Measurements from ENCODE around the gene AZIN2.
"Not testable (repeated sequence)": the region's sequence is repeated elsewhere in the genome, so short reads cannot be mapped to it uniquely, and the experiment has no call there.

The AZIN2 gene

DNA sequence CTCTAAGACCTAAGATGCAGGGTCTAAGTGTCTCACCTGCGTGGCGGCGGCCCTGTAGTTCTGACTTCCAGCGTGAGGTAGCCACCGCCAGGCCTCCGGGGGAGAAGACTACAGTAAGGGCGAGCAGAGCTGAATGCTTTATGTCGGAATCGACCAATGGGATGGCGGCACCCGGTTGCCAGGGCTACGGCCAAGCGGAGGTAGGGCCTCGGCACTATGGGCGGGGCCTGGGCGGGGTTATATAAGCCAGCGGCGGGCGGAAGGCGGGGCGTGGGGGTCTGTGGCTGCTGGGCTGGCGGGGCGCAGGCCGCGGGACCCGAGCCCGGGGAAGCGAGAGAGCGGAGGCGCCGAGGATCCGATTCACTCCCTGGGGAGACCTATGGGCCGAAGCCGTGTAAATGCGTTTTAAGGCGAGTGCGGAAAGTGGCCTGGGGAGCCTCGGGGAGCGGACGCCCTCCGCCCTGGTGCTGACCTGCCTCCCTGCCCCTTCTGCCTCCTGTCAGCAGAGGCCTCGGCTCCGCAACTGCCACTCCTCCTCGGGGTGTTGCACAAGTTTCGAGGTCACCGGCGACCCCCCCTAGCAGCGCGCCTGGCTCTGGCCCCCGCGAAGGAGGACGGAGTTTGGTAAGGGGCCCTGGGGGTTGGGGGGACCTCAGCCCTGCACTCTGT is at the start of gene AZIN2:
Gene AZIN2 (plus strand): TSS at position 269 of the 669 bp plus-strand sequence. CDS start 1,097 bp downstream, outside the sequence.
- DNase-seq, result peak; percentile 87

DNA sequence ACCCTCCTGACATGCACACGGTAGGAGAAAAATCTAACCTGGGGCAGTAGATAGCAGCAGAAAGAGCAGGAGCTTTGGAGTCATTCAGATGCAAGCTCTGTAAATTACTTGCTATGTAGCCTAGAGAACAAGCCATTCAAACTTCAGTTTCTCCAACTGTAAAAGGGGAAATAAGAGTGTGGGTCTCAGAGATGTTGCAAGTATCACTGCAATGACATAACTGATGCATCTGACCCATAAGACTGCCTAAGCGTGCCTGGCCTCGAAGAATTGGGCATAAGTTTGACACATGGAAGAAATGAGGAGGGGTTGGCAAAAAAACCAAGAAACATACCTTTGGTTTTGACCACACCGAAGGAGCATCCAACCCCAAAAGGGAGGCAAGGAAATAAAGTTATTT is 49.4 kb upstream of the AZIN2 start:
- no peak for DNase-seq

DNA sequence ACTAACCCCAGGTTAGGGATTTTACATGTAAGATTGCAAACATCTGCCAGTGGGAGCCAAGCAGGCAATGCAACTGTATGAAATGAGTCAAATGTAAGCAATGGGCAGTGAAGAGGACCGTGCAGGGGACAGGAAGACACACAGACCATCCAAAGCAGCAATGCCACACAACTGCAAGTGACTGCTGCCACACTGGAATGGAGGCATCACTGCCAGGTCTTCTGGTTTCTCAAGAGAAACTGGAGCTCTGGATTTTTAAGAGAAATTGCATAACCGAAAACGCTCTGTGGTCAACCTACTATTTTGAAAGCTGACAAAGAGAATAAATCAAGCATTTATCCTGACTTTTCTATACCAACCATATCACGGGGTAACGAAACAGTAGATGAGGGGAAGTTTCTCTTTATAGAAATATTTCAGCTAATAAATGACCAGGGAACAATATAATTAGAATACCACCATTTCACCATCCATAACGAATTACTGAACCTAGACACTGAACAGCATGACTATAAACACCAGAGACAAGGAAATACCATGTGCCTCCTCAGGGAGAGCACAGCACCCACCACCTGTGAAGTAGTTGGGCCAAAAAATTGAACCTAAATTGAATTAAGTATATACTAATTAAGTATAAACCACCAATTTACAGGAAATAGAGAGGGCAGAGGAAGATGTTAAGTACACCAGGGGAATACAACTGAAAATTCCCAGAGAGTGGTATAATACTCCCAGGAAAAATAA is 48.7 kb upstream of the AZIN2 start:
- DNase-seq, result no peak

DNA sequence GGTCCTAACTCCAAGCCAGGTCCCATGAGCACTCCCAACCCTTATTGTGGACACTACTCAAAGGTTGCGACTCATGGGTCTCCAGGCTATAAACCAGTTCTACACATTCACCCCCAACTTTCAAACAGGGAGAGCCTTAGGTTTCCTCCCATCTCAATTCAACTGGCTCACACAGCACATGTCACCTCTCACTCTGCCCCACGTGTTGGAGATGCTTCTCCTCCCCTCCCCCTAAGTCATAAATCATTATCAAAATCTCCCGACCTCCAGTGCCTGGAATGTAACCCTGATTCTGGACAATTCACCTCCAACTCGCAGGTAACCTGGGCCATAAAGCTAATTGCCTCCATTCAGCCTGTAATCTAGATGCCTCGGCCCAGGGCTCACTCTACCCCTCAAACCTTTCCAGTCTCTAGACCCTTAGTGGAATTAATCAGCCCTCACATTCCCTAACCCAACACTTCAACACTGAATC is 44.9 kb upstream of the AZIN2 start:
- no peak for DNase-seq

DNA sequence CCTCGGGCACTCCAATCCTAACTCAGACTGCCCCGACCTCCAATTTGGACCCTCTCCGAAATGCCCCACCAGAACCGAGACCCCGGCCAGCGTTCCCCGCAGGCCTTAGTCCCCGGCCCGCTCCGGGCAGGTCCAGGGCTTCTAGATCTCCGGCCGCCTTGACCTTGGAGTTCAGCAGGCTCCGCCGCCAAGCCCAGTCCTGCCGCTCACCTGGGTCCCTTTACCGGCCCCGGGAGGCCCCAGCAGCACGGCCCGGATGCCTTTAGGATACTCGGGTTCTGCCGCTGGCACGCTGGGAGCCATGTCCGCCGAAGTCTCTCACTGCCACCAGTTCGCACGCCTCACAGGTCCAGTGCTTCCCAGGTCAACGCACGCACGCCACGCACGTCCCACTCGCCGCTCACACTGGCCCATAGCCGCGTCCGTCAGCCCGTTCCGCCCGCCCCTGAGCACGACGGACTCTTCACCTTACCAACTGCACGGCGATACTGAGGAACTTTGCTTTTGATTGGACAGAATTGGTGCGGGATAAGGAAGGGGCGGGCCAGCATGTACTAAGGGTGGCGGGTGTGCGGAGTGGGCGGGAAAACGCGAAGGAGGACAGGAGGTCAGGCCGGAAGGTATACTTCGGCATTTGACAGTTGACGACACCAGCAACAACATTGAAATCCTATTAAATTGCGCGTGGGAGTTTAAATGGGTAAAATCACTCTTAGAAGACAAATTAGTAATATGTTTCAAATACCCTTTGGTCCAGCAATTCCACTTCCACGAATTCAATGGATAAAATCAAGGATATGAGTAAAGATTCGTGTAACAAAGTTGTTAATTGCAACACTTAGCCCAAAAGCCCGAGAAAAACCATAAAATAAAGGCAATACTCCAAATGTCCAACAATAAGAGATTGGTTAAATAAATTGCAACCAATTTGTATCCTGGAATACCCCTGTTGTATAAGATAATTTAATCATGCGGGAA is 44.1 kb upstream of the AZIN2 start, which contains the start of gene AK2:
Gene AK2 (minus strand): TSS at position 358 of the 978 bp plus-strand sequence. CDS start 55 bp downstream, at position 303.
- peak; percentile 95 for DNase-seq

DNA sequence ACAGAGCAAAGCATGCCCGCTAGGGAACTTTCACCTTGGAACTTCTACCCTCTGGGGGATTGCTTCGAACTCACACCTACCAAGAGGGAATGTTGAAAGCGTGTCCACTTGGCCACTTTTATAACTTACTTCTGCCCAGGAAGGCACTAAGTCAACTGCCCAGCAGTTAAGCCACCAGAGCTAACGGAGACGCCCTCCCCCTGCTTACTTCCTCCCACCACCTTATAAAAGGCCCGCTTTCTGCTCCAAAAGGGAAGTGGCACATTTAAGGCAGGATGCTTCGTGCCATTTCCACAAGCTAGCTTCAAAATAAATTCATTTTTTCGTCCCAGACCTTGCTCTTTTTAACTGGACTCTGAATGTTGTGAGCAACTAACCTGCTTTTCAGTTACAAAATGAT is 41.1 kb upstream of the AZIN2 start:
- no peak for DNase-seq

DNA sequence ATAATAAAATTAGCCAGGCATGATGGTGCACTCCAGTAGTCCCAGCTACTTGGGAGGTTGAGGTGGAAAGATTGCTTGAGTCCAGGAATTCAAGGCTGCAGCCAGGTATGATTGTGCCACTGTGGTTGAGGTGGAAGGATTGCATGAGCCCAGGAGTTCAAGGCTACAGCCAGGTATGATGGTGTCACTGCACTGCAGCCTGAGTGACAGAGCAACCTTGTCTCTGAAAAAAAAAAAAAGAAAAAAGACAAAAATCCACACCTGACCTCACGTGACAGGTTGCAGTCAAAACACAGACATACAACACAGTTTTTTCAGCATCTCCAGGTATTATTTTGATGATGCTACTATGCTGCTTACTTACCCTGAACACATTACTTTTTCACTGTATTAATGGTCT is 39.9 kb upstream of the AZIN2 start:
- DNase-seq, result no peak

DNA sequence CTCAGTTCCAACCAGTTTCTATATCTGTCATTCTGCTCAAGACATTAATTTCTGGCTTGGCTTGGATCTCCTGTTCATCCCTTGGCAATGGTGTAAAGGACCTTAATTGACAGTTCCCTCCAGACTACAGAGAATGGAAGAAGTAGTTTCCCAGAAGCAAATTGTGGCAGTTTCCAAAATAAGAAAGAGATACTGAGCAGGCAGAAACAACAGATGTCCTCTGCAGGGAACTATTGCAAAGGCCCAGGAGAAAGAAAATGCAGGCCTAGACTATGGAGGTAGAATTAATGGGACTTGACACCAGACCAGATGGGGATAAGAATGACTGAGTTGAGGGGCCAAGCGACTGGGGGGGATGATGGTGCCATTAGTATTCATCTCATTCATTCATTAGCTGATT is 38.1 kb upstream of the AZIN2 start:
- DNase-seq, result no peak

DNA sequence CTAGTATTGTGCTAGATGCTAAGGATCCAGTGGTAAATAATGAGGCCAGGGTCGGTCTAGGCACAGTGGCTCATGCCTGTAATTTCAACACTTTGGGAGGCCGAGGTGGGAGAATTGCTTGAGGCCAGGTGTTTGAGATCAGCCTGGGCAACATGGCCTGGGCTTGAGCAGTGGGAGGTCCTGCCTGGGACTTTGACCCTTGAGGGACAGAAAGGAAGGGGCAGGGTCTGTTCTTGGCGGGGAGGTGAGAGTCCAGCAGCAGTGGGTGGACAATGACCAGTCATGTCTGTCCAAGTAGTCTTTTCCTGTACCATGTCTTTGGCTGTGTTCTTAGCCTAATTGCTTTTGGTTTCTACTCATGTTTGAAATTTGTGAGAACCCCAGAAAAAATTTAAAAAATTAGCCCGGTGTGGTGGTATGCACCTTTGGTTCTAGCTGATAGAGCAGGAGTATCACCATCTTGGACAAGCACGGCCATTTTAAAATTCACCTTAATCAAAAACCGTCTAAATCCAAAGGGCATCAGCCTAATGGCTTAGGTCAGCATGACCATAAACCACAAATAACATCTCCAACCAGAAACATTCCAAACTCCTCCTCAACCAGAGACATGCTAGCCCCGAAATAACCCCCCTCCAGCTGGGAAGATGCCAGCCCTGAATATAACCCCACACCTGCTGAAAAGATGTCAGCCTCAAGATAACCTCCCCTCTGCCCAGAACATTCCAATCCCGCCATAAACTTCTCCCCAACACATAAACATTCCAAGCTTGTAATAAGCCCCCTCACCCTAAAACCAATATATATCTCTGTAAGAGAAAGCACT is 37.5 kb upstream of the AZIN2 start:
- DNase-seq, result no peak

DNA sequence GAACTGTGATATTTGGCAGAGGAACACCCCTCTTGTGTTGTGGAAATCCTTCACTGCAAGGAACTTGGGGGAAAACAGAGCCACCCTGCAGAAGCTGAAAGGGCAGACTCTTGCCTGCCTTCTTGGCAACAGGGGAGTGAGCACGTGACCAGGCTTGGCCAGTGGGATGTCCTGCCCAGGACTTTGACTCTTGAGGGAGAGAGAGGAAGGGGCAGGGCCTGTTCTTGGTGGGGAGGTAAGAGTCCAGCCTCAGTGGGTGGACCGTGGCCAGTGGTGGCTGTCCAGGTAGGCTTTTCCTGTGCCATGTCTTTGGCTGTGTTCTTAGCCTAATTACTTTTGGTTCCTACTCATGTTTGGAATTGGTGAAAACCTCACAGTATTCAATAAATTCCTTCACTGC is 35.7 kb upstream of the AZIN2 start:
- DNase-seq, result no peak

DNA sequence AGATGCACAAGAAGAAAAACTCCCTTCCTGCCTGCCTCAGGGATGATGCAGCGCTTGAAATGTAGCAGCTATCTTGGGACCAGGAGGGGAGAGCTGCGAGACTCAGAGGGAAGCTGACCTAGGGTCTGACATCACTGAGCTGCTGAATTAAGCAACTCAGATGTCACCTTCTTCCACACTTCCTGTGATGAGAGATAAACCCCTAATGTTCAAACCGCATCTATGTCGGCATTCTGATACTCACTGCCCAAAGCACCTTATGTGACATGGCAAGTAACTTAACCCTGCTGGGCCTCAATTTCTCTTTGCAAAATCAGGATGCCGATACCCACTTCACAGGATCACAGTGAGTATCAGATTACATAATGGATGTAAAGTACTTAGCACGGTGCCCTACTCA is 35.1 kb upstream of the AZIN2 start:
- DNase-seq, result no peak

DNA sequence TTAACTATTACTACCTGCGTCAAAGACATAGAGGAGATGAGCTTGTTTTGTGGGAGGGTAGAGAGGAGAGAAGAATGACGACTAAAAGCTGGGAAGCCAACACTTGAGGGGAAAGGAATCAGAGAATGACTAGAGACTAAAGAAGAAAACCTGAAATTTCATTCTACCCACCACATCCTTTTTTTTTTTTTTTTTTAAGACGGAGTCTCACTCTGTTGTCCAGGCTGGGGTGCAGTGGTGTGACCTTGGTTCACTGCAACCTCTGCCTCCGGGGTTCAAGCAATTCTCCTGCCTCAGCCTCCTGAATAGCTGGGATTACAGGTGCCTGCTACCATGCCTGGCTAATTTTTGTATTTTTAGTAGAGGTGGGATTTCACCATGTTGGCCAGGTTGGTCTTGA is 34.7 kb upstream of the AZIN2 start:
- DNase-seq, result not testable (repeated sequence)

DNA sequence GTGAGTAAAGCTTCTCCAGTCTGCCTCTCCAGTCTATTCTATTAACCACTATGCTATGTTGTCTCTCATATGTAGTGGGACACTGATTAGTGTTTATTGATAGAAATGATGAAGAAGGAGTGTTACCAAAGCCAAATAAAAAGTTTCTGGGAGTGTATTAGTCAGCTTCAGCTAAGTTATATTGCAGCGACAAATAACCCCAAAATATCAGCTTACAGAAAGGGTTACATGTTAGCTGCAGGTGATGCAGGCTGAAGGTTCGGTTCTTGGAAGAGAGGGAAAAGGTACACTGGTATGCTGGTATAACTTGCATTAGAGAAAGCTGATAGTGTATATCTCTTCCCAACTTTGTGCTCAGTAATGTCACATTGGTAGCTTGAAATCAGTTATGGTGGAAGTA is 33.7 kb upstream of the AZIN2 start:
- DNase-seq, result no peak

DNA sequence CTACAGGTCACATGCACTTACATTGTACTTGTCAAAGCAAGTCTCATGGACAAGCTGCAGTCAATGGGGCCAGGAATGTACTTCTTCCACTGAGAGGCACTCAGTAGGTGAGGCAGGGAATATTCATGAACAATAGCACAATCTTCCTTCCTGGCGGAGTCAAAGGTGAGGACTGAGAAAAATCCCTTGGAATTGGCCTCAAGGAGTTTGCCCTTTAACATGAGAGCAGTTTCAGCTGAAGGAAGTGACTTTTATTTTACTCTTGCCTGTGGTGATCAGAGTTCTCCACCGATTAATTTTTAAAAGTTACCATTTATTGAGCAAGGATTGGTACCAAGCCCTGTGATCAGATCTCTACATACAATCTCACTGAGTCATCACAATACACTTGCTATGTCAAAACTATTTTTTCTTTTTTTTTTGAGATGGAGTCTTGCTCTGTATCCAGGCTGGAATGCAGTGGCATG is 33.1 kb upstream of the AZIN2 start:
- no peak for DNase-seq

DNA sequence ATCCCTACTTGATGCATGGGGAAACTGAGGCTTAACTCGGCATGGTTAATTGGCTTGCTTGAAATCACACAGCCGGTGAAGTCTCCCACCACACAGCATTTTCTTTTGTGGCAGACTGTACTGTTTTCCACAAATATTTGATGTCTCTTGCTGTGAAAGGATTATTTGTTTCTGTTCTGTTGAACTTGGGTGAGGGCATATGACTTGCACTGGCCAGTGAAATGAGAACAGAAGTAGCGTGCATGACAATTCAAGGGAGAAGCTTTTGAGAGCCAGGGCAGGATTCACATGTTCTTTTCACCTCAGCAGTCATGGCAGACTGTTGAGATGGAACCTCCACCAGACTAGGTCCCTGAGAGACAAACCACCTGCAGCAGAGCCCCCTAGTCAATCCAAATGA is 32.5 kb upstream of the AZIN2 start:
- no peak for DNase-seq

DNA sequence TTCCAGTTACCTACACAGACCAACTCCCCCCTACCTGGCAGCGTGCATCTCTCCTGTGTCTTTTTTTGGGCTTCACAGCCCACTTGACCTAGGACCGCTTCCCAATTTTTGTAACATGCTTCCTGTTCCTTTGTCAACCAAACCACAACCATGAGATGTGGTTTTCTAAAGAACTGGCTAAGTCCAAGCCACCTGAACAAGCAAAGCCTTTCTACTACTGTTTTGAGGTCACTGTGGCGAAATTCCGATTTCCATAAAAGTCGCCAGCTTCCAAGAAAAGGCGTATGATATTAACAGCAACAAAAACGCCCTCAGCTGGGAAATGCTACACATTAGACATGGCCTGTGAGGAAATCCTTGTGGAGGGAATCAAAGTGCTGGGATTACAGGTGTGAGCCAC is 31.6 kb upstream of the AZIN2 start:
- no peak for DNase-seq

DNA sequence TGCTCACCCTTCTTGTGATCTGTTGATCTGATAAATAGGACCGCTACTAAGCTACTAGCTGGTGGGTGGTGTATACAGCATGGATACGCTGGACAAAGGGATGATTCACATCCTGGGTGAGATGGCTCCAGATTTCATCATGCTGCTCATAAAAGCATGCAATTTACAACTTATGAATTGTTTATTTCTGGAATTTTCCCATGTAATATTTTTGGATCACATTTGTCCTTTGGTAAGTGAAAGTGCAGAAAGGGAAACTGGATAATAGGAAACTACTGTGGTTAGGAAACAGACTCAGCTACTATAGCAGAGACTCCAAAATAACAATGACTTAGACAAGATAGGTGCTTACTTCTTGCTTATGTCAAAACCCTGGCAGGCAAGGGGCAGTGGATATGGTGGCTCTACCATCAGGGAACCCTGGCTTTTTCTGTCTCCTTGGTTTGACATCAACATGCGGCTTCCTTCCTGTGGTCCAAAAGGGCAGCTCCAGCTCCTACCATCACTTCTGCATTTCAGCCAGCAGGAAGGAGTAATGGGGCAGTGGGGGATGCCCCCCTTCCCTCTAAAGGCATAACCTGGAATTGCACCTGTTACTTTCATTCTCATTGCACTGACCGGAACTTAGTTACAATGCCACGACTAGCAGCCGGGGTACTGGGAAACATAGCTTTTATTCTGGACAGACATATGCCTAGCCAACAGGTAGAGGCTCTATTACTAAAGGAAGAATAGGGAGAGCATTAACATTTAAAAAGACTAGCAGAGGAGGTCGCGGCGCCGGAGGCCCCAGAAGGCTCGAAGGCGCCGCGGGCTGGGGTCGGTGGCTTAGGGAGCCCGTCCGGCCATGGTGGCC is 30.5 kb upstream of the AZIN2 start:
- peak; percentile 66 for DNase-seq

DNA sequence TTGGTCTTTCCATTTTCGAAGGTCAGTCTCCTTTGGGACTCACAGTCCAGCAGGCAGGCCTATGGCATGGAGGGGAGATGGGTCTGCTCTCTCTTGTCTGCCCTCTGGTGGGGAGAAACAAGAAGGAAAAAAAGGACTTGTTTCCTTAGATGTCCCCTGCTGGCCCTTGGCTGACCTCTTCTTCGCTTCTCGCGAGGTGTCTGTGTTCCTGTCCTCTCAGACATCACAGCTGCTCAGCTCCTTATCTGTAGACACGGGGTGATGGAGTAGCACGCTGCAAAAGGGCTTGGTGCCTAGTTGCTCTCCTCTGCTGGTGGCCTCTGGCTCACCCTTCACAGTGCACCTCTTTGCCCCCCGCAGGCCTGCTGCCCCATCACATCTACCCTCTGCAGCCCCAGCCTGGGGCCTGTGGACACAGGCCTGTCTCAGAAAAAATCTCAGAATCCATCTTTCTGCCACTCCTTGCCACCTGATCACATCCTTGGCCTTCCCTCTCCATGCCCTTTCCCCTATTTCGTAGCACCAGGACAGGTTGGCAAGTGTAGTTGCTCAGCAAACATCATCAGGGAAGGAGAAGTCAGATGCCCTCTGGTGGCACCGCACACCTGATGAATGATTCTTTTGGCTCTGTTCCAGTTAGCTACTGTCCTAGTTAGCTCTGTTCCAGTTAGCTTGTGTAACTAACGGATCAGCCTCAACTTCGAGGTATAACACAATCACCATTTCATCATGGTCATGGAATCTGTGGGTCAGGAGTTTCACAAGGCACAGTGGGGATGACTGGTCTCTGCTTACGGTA is 25.5 kb upstream of the AZIN2 start:
- DNase-seq, result peak; percentile 54

DNA sequence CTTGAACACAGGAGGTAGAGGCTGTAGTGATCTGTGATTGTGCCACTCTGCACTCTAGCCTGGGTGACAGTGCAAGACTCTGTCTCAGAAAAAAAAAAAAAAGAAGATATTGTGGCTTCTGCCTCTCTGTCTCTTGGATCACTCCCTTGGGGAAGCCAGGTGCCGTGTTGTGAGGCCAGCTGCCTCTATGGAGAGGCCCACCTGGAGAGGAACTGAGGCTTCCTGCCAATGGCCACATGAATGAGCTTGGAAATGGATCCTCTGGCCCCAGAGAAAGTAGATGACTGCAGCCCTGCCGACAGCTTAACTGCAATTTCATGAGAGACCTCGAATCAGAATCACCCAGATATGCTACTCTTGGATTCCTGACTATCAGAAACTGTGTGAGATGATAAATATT is 24.5 kb upstream of the AZIN2 start:
- DNase-seq, result no peak

DNA sequence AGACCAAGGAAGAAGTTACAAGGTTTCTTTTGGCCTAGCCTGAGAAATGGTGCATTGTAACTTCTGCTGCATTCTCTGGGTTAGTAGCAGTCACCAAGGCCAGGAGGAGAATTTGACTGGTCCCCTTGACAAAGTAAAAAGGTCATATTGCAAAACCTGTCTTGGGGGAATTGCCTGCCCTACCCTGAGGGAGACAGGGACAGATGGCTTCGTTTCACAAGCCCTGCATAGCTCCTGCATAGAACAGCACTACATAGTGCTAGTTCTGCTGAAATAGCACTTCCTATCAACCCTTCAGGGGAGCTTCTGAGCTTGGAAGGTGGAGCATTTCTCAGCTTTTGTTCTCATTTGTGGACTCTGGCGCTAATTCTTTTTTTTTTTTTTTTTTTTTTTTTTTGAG is 23.9 kb upstream of the AZIN2 start:
- no peak for DNase-seq
